Vagina (tissue), 2 donors: ENCODE measurements around the gene PPP2R5C. TPM values are rescaled to one million over a fixed set of nuclear protein-coding genes. Genes with fewer than 3 reads are reported as not detected.

Experiments used
- DNase-seq, 2 donors: peaks; one replicate each; pipeline ENCODE4 v3.0.0-alpha.2; 2017; ENCODE audit errors: extremely low spot score in 2 of 2
- H3K27ac ChIP-seq: fragments of 200-600 bp; sonication (generic); one replicate; pipeline ENCODE4 v1.5.1; 2019
- H3K27me3 ChIP-seq: fragments of 200-600 bp; sonication (generic); one replicate; pipeline ENCODE4 v1.5.1; 2019
- H3K36me3 ChIP-seq, 2 donors: fragments of 200-600 bp; sonication (generic); one replicate each; pipeline ENCODE4 v1.5.1; 2017 to 2019
- H3K4me1 ChIP-seq: fragments of 200-600 bp; sonication (generic); one replicate; pipeline ENCODE4 v1.5.1; 2019
- H3K4me3 ChIP-seq, 2 donors: fragments of 200-600 bp; sonication (generic); 1 replicate in 1 of 2; 2 replicates in 1 of 2; pipeline ENCODE4 v1.5.1; 2016 to 2019
- H3K9me3 ChIP-seq: fragments of 200-600 bp; sonication (generic); one replicate; pipeline ENCODE4 v1.5.1; 2019
- CTCF ChIP-seq, 3 experiments: fragments of 450-650 bp in 2 of 3; fragments of 200-600 bp in 1 of 3; sonication (generic) in 1 of 3; IDR thresholded peaks; one replicate each; pipeline ENCODE4 v1.5.1; 2017 to 2019; ENCODE audit warnings: antibody characterized with exemption in 3 of 3, mild to moderate bottlenecking in 2 of 3, moderate library complexity in 2 of 3
- POLR2A ChIP-seq, 2 donors: fragments of 450-650 bp; IDR thresholded peaks; one replicate each; pipeline ENCODE4 v1.6.1; 2017; ENCODE audit warnings: antibody characterized with exemption in 2 of 2, mild to moderate bottlenecking in 2 of 2, moderate library complexity in 2 of 2
- POLR2AphosphoS5 ChIP-seq, 2 donors: sonication (generic); formaldehyde crosslinking; IDR thresholded peaks; one replicate each; pipeline ENCODE4 v1.9.0; 2017; ENCODE audit warnings: antibody characterized with exemption in 2 of 2, mild to moderate bottlenecking in 2 of 2, low read depth in 1 of 2; ENCODE audit not compliant: insufficient read depth in 1 of 2
- intact Hi-C: fragments of 100-400 bp; cut with DNase I; formaldehyde crosslinking; loops from one replicate; pipeline ENCODE4 v1.15.1; 2023
- total RNA-seq: library from RNA; depleted of rRNA; stranded (reverse); fragments of >200 nt; gene quantifications from one replicate; pipeline ENCODE4 v1.2.3, GENCODE V29; 2016

PPP2R5C gene
- total RNA-seq, 1 donor from 2014 or later, result 88.1 TPM

DNA sequence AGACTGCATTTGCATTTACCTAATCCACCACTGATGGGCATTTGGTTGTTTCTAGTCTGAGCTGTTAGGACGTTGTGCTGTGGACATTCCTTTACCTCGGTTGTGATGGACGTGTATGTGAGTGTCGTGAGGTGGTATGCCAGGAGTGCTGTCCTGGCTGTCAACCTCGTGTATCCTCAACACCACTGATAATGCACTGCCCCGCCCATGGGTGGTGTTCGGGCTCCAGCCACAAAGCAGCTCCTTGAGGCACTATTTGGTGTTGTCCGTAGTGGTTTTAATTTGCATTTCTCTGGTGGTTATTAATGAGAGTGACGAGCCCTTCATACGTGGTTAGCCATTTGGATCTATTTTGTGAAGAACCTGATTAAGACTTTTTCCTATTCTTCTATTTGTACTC, 87.6 kb downstream of the PPP2R5C start:
- TF ChIP-seq POLR2AphosphoS5 (IDR thresholded peaks at IDR 0.05; ENCODE audit: insufficient read depth in 1 of 2, low read depth in 1 of 2), result no peak
- TF ChIP-seq POLR2A (IDR thresholded peaks at IDR 0.05), result no peak
- TF ChIP-seq CTCF (IDR thresholded peaks at IDR 0.05), result no peak
- intact Hi-C loops, result no loop called here
- no peak overlapping the region for H3K27ac ChIP-seq
- H3K4me1 ChIP-seq, result peaks cover 29% of the 10 kb centered on the region
- no peak overlapping the region for H3K4me3 ChIP-seq
- H3K27me3 ChIP-seq, result no peaks in the 10 kb centered on the region
- no peaks in the 10 kb centered on the region for H3K36me3 ChIP-seq
- no peaks in the 10 kb centered on the region for H3K9me3 ChIP-seq
- no peak for DNase-seq

GRCh38 chr14:101849640-101850039, 88.1 kb downstream of the PPP2R5C start:
- Histone ChIP-seq H3K27me3 (no peaks in the 10 kb centered on the region), H3K36me3 (no peaks in the 10 kb centered on the region), H3K27ac (no peak overlapping the region), H3K9me3 (no peaks in the 10 kb centered on the region), H3K4me1 (peaks cover 34% of the 10 kb centered on the region), H3K4me3 (no peak overlapping the region)
- TF ChIP-seq CTCF (IDR thresholded peaks at IDR 0.05) (no peak), POLR2A (IDR thresholded peaks at IDR 0.05) (no peak), POLR2AphosphoS5 (IDR thresholded peaks at IDR 0.05; ENCODE audit: insufficient read depth in 1 of 2, low read depth in 1 of 2) (no peak)
- no peak for DNase-seq
- intact Hi-C loops, result no loop called here

DNA sequence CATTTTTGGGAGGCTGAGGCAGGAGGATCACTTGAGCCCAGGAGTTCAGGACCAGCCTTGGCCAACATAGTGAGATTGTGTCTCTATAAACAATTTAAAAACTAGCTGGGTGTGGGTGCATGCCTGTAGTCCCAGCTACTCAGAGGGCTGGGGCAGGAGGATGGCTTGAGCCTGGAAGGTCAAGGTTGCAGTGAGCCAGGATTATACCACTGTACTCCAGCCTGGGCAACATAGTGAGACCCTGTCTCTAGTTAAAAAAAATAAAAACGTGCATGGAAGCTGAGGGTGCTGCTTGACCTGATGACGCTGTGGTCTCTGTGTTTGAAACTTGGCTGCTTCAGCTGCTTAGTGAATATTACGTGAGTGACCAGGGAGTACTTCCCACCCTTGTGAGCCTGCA, 89.7 kb downstream of the PPP2R5C start:
- no peak for DNase-seq
- Histone ChIP-seq H3K9me3 (no peaks in the 10 kb centered on the region), H3K27me3 (no peaks in the 10 kb centered on the region), H3K4me1 (peaks cover 39% of the 10 kb centered on the region), H3K36me3 (no peaks in the 10 kb centered on the region), H3K4me3 (no peak overlapping the region), H3K27ac (no peak overlapping the region)
- no peak for TF ChIP-seq POLR2AphosphoS5 (IDR thresholded peaks at IDR 0.05; ENCODE audit: insufficient read depth in 1 of 2, low read depth in 1 of 2)
- TF ChIP-seq POLR2A (IDR thresholded peaks at IDR 0.05), result no peak
- no peak for TF ChIP-seq CTCF (IDR thresholded peaks at IDR 0.05)
- intact Hi-C loops, result no loop called here

- Histone ChIP-seq H3K4me1 (peaks cover 39% of the 10 kb centered on the region), H3K27me3 (no peaks in the 10 kb centered on the region), H3K27ac (no peak overlapping the region), H3K4me3 (no peak overlapping the region), H3K36me3 (no peaks in the 10 kb centered on the region), H3K9me3 (no peaks in the 10 kb centered on the region)
- no peak for DNase-seq
- intact Hi-C loops, result no loop called here
- TF ChIP-seq POLR2AphosphoS5 (IDR thresholded peaks at IDR 0.05; ENCODE audit: insufficient read depth in 1 of 2, low read depth in 1 of 2) (no peak), POLR2A (IDR thresholded peaks at IDR 0.05) (no peak), CTCF (IDR thresholded peaks at IDR 0.05) (no peak)
Measured at GRCh38 chr14:101851736-101852405, 90.4 kb downstream of the PPP2R5C start.

DNA sequence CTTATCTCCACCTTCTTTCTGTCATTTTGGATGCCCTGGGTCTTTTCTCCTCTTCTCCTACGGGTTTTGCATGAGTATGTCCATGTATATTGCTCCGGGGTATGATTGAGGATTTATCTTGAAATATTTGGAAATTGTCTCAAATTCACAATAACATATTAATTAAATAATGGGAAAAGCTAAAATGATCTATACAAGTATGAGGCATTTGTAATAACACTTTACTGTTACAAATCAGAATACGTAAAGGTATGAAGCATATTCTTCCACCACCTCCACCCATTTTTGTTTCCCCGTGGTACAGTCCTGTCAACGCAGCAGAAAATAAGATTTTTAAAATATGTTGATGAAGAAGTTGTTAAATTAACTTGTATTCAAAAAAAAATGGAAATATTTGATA, 91.3 kb downstream of the PPP2R5C start:
- peaks cover 0 to 7% of the 10 kb centered on the region in 2 donors for H3K36me3 ChIP-seq
- no peaks in the 10 kb centered on the region for H3K27me3 ChIP-seq
- H3K4me3 ChIP-seq, result no peak overlapping the region
- peaks cover 39% of the 10 kb centered on the region for H3K4me1 ChIP-seq
- intact Hi-C loops, result no loop called here
- no peak overlapping the region for H3K27ac ChIP-seq
- no peak for DNase-seq
- no peak for TF ChIP-seq CTCF (IDR thresholded peaks at IDR 0.05)
- no peak for TF ChIP-seq POLR2AphosphoS5 (IDR thresholded peaks at IDR 0.05; ENCODE audit: insufficient read depth in 1 of 2, low read depth in 1 of 2)
- TF ChIP-seq POLR2A (IDR thresholded peaks at IDR 0.05), result no peak
- no peaks in the 10 kb centered on the region for H3K9me3 ChIP-seq
